Measurements from ENCODE around the gene KCNG2. TPM values are rescaled to one million over a fixed set of nuclear protein-coding genes. Genes with fewer than 3 reads are reported as not detected.

The KCNG2 gene
- polyA plus RNA-seq, 3 donors: 0.45 to 0.48 TPM; not detected in 1

GRCh38 chr18:79781331-79781941 lies 16.3 kb upstream of the KCNG2 start:
- no peak for DNase-seq (ENCODE audit: extremely low read depth in 1 of 11, low read depth in 9 of 11, low spot score in 4 of 11)

- no peak for DNase-seq (ENCODE audit: extremely low read depth in 1 of 11, low read depth in 9 of 11, low spot score in 4 of 11)
Observed at GRCh38 chr18:79782566-79783308, 15.0 kb upstream of the KCNG2 start.

- no peak for DNase-seq (ENCODE audit: extremely low read depth in 1 of 11, low read depth in 9 of 11, low spot score in 4 of 11)
Observed at GRCh38 chr18:79784071-79784913, 13.4 kb upstream of the KCNG2 start.

GRCh38 chr18:79784965-79785770 lies 12.6 kb upstream of the KCNG2 start:
- no peak for DNase-seq (ENCODE audit: extremely low read depth in 1 of 11, low read depth in 9 of 11, low spot score in 4 of 11)

GRCh38 chr18:79785831-79786230 lies 11.9 kb upstream of the KCNG2 start:
- no peak for DNase-seq (ENCODE audit: extremely low read depth in 1 of 11, low read depth in 9 of 11, low spot score in 4 of 11)

GRCh38 chr18:79786304-79786703 lies 11.4 kb upstream of the KCNG2 start:
- DNase-seq (ENCODE audit: extremely low read depth in 1 of 11, low read depth in 9 of 11, low spot score in 4 of 11): no peak

GRCh38 chr18:79786786-79787526 lies 10.8 kb upstream of the KCNG2 start:
- DNase-seq (ENCODE audit: extremely low read depth in 1 of 11, low read depth in 9 of 11, low spot score in 4 of 11): no peak

GRCh38 chr18:79787527-79787864 lies 10.2 kb upstream of the KCNG2 start:
- no peak for DNase-seq (ENCODE audit: extremely low read depth in 1 of 11, low read depth in 9 of 11, low spot score in 4 of 11)

GRCh38 chr18:79787865-79788733 lies 9.6 kb upstream of the KCNG2 start:
- DNase-seq (ENCODE audit: extremely low read depth in 1 of 11, low read depth in 9 of 11, low spot score in 4 of 11): no peak

- DNase-seq (ENCODE audit: extremely low read depth in 1 of 11, low read depth in 9 of 11, low spot score in 4 of 11): no peak
Observed at GRCh38 chr18:79788734-79789085, 9.0 kb upstream of the KCNG2 start.

GRCh38 chr18:79789091-79789891 lies 8.4 kb upstream of the KCNG2 start:
- DNase-seq (ENCODE audit: extremely low read depth in 1 of 11, low read depth in 9 of 11, low spot score in 4 of 11): no peak

GRCh38 chr18:79789901-79790890 lies 7.5 kb upstream of the KCNG2 start:
- no peak for DNase-seq (ENCODE audit: extremely low read depth in 1 of 11, low read depth in 9 of 11, low spot score in 4 of 11)

GRCh38 chr18:79790996-79791972 lies 6.5 kb upstream of the KCNG2 start:
- DNase-seq (ENCODE audit: extremely low read depth in 1 of 11, low read depth in 9 of 11, low spot score in 4 of 11): no peak

GRCh38 chr18:79792096-79792987 lies 5.4 kb upstream of the KCNG2 start:
- no peak for DNase-seq (ENCODE audit: extremely low read depth in 1 of 11, low read depth in 9 of 11, low spot score in 4 of 11)
